ENCODE results near the gene BUB1B. TPM values are rescaled to one million over a fixed set of nuclear protein-coding genes. Genes with fewer than 3 reads are reported as not detected.
"Not testable (repeated sequence)": the region's sequence is repeated elsewhere in the genome, so short reads cannot be mapped to it uniquely, and the experiment has no call there.

BUB1B gene
- total RNA-seq, 1 experiment from 2014 or later, result 105 TPM

DNA sequence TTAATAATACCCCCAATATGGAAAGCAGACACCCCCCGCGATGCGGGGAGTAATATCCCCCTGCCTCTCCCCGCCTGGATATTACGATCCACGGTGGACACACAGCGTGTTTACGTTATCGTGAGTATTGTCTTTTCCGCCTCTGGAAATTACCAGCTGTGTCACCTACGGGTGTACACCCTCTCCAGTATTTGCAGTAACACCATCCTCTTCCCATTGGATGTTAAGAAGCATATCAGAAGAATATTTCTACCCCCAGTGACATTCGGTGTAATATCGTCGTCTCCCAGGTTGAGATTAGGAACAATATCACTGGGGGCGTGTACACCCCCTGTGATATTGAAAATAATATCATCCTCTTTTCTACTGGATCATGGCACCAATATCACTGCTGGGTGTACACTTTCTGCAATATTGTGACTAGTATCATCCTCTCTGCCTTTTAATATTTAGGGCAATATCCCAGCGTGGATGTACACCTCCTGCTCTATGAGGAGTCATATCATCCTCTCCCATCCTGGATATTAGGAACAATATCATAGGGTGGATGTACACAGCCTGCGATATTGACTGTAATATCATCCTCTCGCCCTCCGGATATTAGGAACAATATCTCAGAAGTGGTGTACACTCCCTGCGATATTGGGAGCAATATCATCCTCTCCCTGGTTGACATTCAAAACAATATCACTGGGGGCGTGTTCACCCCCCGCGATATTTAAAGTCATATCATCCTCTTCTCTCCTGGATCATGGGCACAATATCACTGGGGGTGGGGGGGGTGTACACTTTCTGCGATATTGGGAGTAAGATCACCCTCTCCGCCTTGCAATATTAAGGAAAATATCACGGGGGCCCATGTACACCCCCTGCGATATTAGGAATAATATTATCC, 31.9 kb upstream of the BUB1B start:
- no peaks in the 10 kb centered on the region for H3K4me1 ChIP-seq
- DNase-seq, result no peak

DNA sequence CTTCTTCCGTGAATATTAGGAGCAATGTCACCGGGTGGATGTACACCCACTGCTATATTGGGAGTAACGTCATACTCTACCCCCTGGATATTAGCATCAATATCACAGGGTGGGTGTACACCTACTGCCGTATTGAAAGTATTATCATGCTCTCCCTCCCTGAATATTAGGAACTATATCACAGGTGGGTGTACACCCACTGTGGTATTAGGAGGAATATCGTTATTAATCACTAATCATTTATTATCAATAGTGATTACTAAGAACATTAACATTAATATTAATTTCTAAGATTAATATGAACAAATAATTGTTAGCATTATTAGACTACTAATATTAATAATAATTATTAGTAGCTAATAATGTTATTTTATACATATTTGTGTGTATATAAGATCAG, 30.8 kb upstream of the BUB1B start:
- Histone ChIP-seq H3K9me3 (replicated peaks) (no peaks in the 10 kb centered on the region), H3K4me1 (no peaks in the 10 kb centered on the region), H3K27ac (no peak overlapping the region), H3K4me3 (no peak overlapping the region), H3K27me3 (no peaks in the 10 kb centered on the region), H3K36me3 (no peaks in the 10 kb centered on the region)
- no peak for DNase-seq

More for the DNA sequence above, 31.9 kb upstream of the BUB1B start:
- Histone ChIP-seq H3K4me3 (no peak overlapping the region), H3K9me3 (replicated peaks) (no peaks in the 10 kb centered on the region), H3K27ac (no peak overlapping the region), H3K27me3 (no peaks in the 10 kb centered on the region), H3K36me3 (no peaks in the 10 kb centered on the region)

DNA sequence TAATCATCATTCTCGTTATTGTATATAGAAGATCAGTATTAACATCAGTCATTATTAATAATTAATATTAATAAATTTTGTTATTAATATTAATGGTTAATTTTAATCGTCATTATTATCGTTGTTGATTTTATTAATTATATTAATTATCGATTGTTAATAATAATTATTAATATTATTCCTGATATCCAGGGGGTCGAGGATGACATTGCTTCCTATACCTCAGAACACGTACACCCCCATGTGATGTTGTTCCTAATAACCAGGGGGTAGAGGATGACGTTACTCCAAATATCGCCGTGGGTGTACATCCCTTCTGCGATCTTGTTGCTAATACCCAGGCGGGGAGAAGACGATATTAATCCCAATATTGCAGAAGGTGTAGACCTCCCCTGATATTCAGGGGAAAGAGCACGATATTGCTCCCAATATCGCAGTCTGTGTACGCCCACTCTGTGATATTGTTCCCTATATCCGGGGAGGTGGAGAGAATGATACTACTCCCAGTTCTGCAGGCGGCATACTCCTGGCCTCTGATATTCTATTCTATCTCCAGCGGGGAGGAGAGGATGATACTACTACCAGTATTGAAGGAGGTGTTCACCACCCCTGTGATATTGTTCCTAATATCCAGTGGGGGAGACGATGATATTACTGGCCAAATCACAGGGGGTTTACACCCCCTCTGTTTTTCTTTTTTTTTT, 29.9 kb upstream of the BUB1B start:
- DNase-seq, result no peak

DNA sequence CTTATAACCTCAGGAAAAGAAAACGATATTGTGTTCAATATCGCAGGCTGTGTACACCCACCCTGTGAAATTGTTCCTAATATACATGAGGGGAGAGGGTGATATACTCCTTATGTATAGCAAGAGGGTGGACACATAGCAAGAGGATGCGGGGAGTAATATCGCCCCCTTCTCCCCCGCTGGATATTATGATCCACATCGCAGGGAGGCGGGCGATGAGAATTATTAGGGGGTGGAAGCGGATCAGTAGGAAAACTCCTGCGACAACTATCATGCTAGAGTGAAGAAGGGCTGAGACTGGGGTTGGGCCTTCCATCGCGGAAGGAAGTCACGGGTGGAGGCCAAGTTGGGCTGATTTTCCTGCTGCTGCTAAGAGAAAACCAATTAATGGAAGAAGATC, 27.3 kb upstream of the BUB1B start:
- no peak overlapping the region for H3K4me3 ChIP-seq
- no peaks in the 10 kb centered on the region for H3K36me3 ChIP-seq
- no peaks in the 10 kb centered on the region for H3K27me3 ChIP-seq
- no peak for DNase-seq
- no peaks in the 10 kb centered on the region for H3K9me3 ChIP-seq (replicated peaks)
- no peaks in the 10 kb centered on the region for H3K4me1 ChIP-seq
- no peak overlapping the region for H3K27ac ChIP-seq

More for the DNA sequence above, 29.9 kb upstream of the BUB1B start:
- H3K4me1 ChIP-seq, result no peaks in the 10 kb centered on the region
- no peaks in the 10 kb centered on the region for H3K9me3 ChIP-seq (replicated peaks)
- H3K36me3 ChIP-seq, result no peaks in the 10 kb centered on the region
- no peaks in the 10 kb centered on the region for H3K27me3 ChIP-seq
- H3K27ac ChIP-seq, result no peak overlapping the region
- no peak overlapping the region for H3K4me3 ChIP-seq

DNA sequence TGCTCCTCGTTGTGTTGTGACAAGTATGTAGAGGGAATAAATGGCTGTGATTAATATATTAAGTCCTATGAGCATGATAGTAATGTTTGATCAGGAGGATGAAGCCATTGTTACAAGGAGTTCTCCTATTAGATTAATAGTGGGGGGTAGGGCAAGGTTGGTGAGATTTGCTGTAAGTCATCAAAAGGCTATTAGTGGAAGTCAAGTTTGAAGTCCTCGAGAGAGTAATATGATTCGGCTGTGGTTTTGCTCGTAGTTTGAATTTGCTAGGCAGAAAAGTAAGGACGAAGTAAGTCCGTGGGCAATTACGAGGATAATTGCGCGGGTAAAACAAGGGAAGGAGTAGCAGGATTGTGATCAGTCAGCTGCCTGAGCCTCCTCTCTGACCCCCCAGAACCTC, 26.0 kb upstream of the BUB1B start:
- no peak for DNase-seq
- no peak overlapping the region for H3K4me3 ChIP-seq

DNA sequence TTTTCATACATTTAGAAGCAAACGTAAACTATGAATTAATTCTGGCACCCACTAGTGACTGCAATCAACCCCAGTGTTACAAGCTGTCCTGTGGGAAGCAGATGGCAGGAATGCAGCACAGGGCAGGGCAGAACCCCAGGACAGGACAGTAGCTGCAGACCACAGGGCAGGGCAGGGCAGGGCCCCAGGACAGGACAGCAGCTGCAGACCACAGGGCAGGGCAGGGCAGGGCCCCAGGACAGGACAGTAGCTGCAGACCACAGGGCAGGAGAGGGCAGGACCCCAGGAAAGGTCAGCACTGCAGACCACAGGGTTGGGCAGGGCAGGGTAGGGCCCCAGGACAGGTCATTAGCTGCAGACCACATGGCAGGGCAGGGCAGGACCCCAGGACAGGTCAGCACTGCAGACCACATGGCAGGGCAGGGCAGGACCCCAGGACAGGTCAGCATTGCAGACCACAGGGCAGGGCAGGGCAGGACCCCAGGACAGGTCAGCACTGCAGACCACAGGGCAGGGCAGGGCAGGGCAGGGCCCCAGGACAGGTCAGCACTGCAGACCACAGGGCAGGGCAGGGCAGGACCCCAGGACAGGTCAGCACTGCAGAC, 24.9 kb upstream of the BUB1B start:
- not testable (repeated sequence) for H3K27ac ChIP-seq; H3K4me3 ChIP-seq; H3K27me3 ChIP-seq; DNase-seq; H3K4me1 ChIP-seq; H3K9me3 ChIP-seq (replicated peaks); H3K36me3 ChIP-seq

More for the DNA sequence above, 26.0 kb upstream of the BUB1B start:
- Histone ChIP-seq H3K9me3 (replicated peaks) (no peaks in the 10 kb centered on the region), H3K27ac (no peak overlapping the region), H3K27me3 (no peaks in the 10 kb centered on the region), H3K4me1 (no peaks in the 10 kb centered on the region), H3K36me3 (no peaks in the 10 kb centered on the region)

DNA sequence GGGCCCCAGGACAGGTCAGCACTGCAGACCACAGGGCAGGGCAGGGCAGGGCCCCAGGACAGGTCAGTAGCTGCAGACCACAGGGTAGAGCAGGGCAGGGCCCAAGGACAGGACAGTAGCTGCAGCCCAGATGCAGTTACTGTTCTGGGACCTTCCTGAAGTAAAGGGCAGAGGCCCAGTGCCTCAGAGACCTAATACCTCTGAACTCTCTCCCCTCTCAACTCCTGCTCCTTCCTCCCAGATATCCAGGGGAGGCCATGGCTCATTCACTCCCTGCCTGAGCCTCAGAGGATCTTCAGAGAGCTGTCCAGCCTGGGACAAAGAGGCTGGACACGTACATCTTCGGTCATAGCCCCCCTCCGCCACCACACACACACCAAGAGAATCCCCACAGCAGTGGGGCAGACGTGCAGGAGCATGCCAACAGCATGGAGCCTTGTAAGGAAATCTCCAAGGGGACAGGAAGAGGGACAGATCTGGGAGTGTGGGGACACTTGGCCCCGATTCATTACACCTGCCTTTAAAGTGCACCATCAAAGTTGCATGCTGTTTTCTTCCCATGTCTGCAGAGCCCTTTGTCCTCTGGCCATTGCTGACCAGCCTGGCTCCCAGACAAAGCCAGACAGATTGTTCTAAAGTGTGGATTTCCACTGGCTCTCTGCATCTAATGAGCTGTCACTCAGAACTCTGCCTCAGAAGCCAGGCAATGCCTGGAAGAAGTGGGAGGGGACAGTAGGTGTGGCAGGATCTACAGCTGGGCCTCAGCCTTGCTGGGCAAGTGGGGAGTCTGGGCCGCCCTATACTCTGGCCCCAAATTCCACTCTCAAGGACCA, 24.2 kb upstream of the BUB1B start:
- H3K9me3 ChIP-seq (replicated peaks), result no peaks in the 10 kb centered on the region
- no peaks in the 10 kb centered on the region for H3K36me3 ChIP-seq
- no peak for DNase-seq
- no peaks in the 10 kb centered on the region for H3K4me1 ChIP-seq
- no peaks in the 10 kb centered on the region for H3K27me3 ChIP-seq
- no peak overlapping the region for H3K4me3 ChIP-seq
- no peak overlapping the region for H3K27ac ChIP-seq

DNA sequence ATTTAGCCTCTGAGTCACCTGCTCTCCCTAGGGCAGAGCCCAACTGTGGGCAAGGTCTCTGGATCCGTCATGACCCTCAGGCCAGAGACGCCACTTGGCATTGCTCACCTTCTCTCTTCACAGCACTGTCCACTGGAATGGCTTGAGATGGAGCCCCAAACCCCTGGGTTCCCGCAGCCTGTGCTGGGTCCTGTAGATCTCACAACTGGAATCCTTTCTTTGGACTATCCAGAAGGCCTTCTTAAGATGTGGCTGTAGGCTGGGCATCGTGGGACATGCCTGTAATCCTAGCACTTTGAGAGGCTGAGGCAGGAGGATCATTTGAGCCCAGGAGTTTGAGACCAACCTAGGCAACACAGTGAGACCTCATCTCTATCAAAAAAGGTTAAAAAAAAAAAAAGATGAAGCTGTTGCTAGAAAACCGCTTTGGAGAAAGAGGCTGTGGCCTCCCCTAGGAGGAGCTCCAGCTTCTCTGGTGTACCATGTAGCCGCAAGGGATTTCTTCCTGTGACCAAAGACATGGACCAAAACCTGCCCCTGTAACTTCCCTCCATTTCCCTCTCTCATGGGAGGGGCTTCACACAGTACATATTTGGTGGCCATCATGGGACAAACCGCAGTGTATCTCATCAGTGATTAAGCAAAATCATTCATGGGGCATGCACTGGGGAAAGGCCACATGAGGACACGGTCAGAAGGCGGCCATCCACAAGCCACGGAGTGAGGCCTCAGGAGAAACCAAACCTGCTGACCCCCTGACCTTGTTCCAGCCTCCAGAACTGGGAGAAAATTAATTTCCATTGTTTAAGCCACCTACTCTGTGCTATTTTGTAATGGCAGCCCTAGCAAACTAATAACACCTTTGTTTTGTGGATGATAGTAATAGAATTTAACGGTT, 23.3 kb upstream of the BUB1B start:
- no peaks in the 10 kb centered on the region for H3K4me1 ChIP-seq
- no peaks in the 10 kb centered on the region for H3K36me3 ChIP-seq
- H3K27ac ChIP-seq, result no peak overlapping the region
- DNase-seq, result no peak
- no peaks in the 10 kb centered on the region for H3K27me3 ChIP-seq
- no peaks in the 10 kb centered on the region for H3K9me3 ChIP-seq (replicated peaks)
- H3K4me3 ChIP-seq, result no peak overlapping the region

DNA sequence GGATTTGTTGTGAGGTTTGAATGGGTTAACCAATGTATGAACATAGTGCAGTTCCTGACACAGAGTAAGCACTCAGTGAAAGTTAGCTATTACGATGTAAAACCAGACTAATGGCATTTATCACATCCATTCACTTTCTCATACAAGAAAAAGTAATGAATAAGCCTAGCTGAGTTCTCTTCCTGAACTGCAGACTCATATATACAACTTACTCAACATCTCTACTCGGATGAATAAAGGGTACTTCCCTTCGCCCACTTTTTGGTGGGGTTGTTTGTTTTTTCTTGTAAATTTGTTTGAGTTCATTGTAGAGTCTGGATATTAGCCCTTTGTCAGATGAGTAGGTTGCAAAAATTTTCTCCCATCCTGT, 22.7 kb upstream of the BUB1B start:
- H3K27me3 ChIP-seq; H3K4me3 ChIP-seq; H3K27ac ChIP-seq; H3K36me3 ChIP-seq; H3K4me1 ChIP-seq; DNase-seq; H3K9me3 ChIP-seq (replicated peaks): not testable (repeated sequence)

DNA sequence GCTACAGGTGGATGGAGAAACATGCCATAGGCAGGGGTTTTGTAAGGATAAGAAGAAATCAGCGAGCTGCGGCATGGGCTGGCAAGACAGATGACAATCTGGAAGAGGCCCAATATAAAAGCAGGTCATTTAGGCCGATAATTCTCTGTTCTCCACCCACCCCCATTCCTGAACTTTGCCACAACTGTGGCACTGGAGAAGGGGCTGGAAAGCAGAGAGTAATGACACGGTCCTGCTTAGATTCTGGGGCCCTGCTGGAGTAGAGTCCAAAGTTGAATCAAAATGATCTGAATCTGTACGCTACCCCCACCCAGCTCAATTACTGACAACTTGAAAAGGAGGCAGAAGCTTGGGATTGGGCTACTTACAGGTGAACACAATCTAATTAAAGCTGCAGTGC, 18.4 kb upstream of the BUB1B start:
- Histone ChIP-seq H3K4me3 (no peak overlapping the region), H3K9me3 (replicated peaks) (no peaks in the 10 kb centered on the region), H3K27ac (no peak overlapping the region), H3K27me3 (no peaks in the 10 kb centered on the region), H3K4me1 (no peaks in the 10 kb centered on the region), H3K36me3 (no peaks in the 10 kb centered on the region)
- no peak for DNase-seq

DNA sequence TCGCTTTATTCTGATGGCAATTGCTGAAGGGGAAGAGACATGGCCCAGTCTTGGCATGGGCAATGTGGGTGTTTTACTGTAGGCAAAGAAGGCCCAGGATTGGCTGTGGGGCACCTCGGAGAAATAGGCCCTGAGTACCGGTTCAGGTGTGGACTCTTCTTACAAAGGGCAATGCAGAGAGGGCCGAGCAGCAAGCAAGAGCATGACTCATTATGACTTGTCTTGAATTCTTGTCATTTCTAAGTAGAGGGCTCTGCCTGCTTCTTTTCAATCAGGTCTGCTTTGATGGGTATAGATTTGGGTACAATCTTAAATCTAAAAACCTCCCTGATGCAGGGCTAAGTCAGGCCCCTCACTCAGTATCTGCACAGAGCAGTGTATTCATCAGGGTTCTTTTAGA, 14.8 kb upstream of the BUB1B start:
- Histone ChIP-seq H3K27ac (no peak overlapping the region), H3K9me3 (replicated peaks) (no peaks in the 10 kb centered on the region), H3K4me1 (peaks cover 16% of the 10 kb centered on the region), H3K4me3 (no peak overlapping the region), H3K36me3 (no peaks in the 10 kb centered on the region), H3K27me3 (no peaks in the 10 kb centered on the region)
- DNase-seq, result no peak

DNA sequence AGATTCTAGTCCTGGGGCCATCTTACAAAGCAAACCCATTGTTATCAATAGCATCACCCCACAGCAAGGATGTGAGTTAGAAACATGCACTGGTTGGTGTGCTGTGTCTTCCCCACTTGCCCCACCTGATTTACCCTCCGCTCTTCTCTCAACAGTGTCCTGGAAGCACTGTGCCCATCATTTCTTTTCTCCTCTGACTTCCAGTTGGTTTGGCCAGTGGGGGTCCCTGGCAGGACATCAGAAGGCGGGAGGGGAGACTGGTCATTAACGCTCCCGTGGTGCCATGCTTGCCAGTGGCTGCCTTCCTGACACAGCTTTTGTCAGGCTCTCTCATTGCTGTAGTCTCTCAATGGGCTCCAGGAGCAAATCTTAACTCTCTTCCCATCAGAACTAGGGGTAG, 11.5 kb upstream of the BUB1B start:
- Histone ChIP-seq H3K9me3 (replicated peaks) (no peaks in the 10 kb centered on the region), H3K4me1 (peaks cover 22% of the 10 kb centered on the region), H3K27me3 (no peaks in the 10 kb centered on the region), H3K4me3 (no peak overlapping the region), H3K36me3 (no peaks in the 10 kb centered on the region), H3K27ac (no peak overlapping the region)
- DNase-seq, result no peak

DNA sequence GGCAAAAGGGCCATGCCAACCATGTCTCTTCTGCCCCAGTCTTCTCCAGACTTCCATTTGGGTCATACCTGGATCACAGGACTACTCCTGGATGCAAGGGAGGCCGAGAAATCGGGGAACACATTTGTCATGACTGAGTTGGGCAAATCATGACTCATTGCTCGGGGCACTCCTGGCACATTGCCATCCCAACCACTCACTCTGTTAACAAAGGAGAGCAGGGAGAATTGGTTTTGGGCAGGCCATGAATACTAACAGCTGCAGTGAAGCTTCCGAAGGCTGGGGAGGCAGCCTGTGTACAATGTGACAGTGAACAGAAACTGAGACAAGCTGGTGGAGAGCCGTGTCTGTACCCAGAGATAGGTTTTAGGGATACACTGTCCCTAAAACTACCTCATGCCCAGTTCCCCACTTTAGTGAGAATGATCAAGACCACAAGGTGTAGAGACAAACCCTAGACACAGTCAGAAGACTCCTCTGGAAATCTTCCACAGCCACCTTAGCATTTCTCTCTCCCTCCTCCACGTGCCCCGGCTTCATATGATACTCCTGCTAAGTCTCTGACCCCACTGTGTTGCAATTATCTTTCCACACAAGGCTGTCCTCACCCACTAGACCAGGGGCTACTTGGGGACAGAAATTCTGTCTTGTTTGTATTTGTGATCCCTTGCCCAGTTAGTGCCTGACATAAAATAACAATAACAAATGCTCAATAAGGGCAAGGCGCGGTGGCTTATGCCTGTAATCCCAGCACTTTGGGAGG, 10.5 kb upstream of the BUB1B start:
- H3K4me3 ChIP-seq, result peak overlapping the region; percentile 38
- H3K4me1 ChIP-seq, result peaks cover 22% of the 10 kb centered on the region
- H3K36me3 ChIP-seq, result no peaks in the 10 kb centered on the region
- no peaks in the 10 kb centered on the region for H3K27me3 ChIP-seq
- peak overlapping the region; percentile 88 for H3K27ac ChIP-seq
- no peaks in the 10 kb centered on the region for H3K9me3 ChIP-seq (replicated peaks)
- DNase-seq, result peak; percentile 95 to 98

Data from SJCRH30 (cell line).